ENCODE data around the gene ZNF346.
A peak's percentile ranks its signal among the peaks of the same experiment; 100 is the strongest.

ZNF346 gene

GRCh38 chr5:177084175-177084574, 61.7 kb downstream of the ZNF346 start:
- Histone ChIP-seq H2AFZ (ENCODE audit: low read depth, low read length) (no peak overlapping the region), H3K9me3 (ENCODE audit: low read length) (no peaks in the 10 kb centered on the region), H3K4me1 (ENCODE audit: insufficient read depth, low read length) (no peaks in the 10 kb centered on the region), H3K27me3 (ENCODE audit: insufficient read depth, low read length) (peaks cover 31% of the 10 kb centered on the region), H3K36me3 (ENCODE audit: insufficient read depth, low read length) (no peaks in the 10 kb centered on the region), H3K4me3 (ENCODE audit: low read length) (no peak overlapping the region)

DNA sequence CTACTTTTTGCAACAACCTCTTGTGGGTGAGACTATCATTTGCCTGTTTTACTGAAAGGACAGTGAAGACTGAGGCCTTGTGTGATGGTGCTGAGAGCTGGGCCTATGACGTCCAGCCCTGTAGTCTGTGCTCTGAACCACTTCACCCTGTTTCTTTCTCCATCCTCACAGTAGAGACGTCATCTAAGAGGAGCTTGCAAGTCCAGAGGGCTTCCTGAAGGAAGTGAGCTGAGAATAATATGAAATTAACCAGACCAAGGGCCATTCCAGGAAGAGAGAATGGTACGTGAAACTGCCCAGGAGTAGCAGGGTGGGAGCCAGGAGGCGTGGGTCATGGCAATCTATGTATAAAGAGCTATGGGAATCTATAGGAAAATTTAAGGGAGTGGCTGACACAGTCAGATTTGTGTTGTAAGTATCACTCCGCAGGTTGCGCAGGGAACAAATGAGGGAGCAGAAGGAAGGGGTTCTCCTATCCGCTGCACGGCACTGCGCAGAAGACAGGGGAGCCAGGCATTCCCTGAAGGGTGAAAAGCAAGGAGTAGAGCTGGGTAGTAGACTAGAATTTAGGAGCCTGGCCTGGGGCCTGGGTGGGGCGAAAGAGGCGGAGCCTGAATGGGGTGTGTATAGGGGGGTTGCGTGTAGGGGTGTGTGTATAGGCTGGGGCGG, 63.6 kb downstream of the ZNF346 start:
- H3K36me3 ChIP-seq (ENCODE audit: insufficient read depth, low read length): no peaks in the 10 kb centered on the region
- no peaks in the 10 kb centered on the region for H3K9me3 ChIP-seq (ENCODE audit: low read length)
- H2AFZ ChIP-seq (ENCODE audit: low read depth, low read length): no peak overlapping the region
- peaks cover 50% of the 10 kb centered on the region for H3K27me3 ChIP-seq (ENCODE audit: insufficient read depth, low read length)
- H3K4me1 ChIP-seq (ENCODE audit: insufficient read depth, low read length): no peaks in the 10 kb centered on the region
- no peak overlapping the region for H3K4me3 ChIP-seq (ENCODE audit: low read length)

GRCh38 chr5:177086654-177087397, 64.3 kb downstream of the ZNF346 start, which contains the start of gene FGFR4:
Gene FGFR4 (plus strand): TSS chr5:177086915. CDS start chr5:177089603, 2,688 bp downstream.
- H3K36me3 ChIP-seq (ENCODE audit: insufficient read depth, low read length): no peaks in the 10 kb centered on the region
- no peaks in the 10 kb centered on the region for H3K9me3 ChIP-seq (ENCODE audit: low read length)
- H3K4me1 ChIP-seq (ENCODE audit: insufficient read depth, low read length): no peaks in the 10 kb centered on the region
- H2AFZ ChIP-seq (ENCODE audit: low read depth, low read length): peak within 1 kb of the TSS; percentile 55
- peaks cover 54% of the 10 kb centered on the region for H3K27me3 ChIP-seq (ENCODE audit: insufficient read depth, low read length)
- H3K4me3 ChIP-seq (ENCODE audit: low read length): no peak within 1 kb of the TSS

DNA sequence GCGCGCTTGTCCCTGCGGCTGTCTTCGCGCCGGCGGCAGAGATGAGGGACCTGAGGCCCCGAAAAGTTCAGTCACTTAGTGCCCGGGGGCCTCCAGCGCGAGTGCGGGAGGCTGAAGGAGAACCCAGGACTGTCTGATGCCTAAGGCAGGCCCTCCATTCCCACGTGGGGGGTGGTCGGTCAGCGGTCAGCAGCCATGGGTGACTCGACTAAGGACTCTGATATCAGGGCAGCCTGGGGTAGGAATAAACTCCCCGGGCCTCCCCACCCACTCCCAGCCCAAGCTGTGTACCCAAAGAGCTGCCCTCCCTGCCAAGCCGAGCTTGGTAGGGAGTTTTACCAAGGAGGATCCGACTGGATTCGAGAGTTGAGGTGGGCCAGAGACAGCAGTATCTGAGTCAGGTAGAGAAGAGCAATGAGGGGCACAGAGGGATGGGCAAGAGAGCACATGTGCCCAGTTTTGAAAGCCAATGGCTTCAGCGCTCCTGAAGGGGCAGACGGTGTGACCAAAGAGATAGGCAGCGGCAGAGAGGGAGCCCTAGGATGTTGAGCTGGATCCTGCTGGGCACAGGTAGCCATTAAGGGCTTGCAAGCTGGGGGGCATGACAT, 65.0 kb downstream of the ZNF346 start:
- no peaks in the 10 kb centered on the region for H3K36me3 ChIP-seq (ENCODE audit: insufficient read depth, low read length)
- no peaks in the 10 kb centered on the region for H3K4me1 ChIP-seq (ENCODE audit: insufficient read depth, low read length)
- H3K9me3 ChIP-seq (ENCODE audit: low read length): no peaks in the 10 kb centered on the region
- peak overlapping the region; percentile 55 for H2AFZ ChIP-seq (ENCODE audit: low read depth, low read length)
- H3K27me3 ChIP-seq (ENCODE audit: insufficient read depth, low read length): peaks cover 58% of the 10 kb centered on the region
- no peak overlapping the region for H3K4me3 ChIP-seq (ENCODE audit: low read length)

DNA sequence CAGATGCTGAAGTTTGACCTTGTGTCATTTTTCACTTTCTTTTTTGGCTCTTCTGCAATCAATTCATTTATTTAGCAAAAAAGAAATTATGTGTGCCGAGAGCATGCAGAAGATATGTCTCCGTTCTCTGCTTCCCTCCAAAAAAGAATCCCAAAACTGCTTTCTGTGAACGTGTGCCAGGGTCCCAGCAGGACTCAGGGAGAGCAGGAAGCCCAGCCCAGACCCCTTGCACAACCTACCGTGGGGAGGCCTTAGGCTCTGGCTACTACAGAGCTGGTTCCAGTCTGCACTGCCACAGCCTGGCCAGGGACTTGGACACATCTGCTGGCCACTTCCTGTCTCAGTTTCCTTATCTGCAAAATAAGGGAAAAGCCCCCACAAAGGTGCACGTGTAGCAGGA, 66.6 kb downstream of the ZNF346 start:
- Histone ChIP-seq H3K9me3 (ENCODE audit: low read length) (no peaks in the 10 kb centered on the region), H3K27me3 (ENCODE audit: insufficient read depth, low read length) (peaks cover 58% of the 10 kb centered on the region), H3K4me1 (ENCODE audit: insufficient read depth, low read length) (peaks cover under 1% of the 10 kb centered on the region), H3K36me3 (ENCODE audit: insufficient read depth, low read length) (no peaks in the 10 kb centered on the region), H3K4me3 (ENCODE audit: low read length) (no peak overlapping the region), H2AFZ (ENCODE audit: low read depth, low read length) (no peak overlapping the region)

GRCh38 chr5:177089825-177090641, 67.5 kb downstream of the ZNF346 start:
- Histone ChIP-seq H2AFZ (ENCODE audit: low read depth, low read length) (no peak overlapping the region), H3K9me3 (ENCODE audit: low read length) (no peaks in the 10 kb centered on the region), H3K36me3 (ENCODE audit: insufficient read depth, low read length) (no peaks in the 10 kb centered on the region), H3K4me3 (ENCODE audit: low read length) (no peak overlapping the region), H3K27me3 (ENCODE audit: insufficient read depth, low read length) (peaks cover 58% of the 10 kb centered on the region), H3K4me1 (ENCODE audit: insufficient read depth, low read length) (peaks cover 6% of the 10 kb centered on the region)

GRCh38 chr5:177090813-177091212, 68.3 kb downstream of the ZNF346 start:
- Histone ChIP-seq H3K36me3 (ENCODE audit: insufficient read depth, low read length) (no peaks in the 10 kb centered on the region), H3K27me3 (ENCODE audit: insufficient read depth, low read length) (peaks cover 50% of the 10 kb centered on the region), H3K4me1 (ENCODE audit: insufficient read depth, low read length) (peaks cover 6% of the 10 kb centered on the region), H3K4me3 (ENCODE audit: low read length) (no peak overlapping the region), H3K9me3 (ENCODE audit: low read length) (no peaks in the 10 kb centered on the region), H2AFZ (ENCODE audit: low read depth, low read length) (no peak overlapping the region)

GRCh38 chr5:177091232-177091631, 68.7 kb downstream of the ZNF346 start:
- H3K9me3 ChIP-seq (ENCODE audit: low read length): no peaks in the 10 kb centered on the region
- H3K36me3 ChIP-seq (ENCODE audit: insufficient read depth, low read length): no peaks in the 10 kb centered on the region
- peaks cover 48% of the 10 kb centered on the region for H3K27me3 ChIP-seq (ENCODE audit: insufficient read depth, low read length)
- no peak overlapping the region for H3K4me3 ChIP-seq (ENCODE audit: low read length)
- H3K4me1 ChIP-seq (ENCODE audit: insufficient read depth, low read length): peaks cover 6% of the 10 kb centered on the region
- no peak overlapping the region for H2AFZ ChIP-seq (ENCODE audit: low read depth, low read length)

DNA sequence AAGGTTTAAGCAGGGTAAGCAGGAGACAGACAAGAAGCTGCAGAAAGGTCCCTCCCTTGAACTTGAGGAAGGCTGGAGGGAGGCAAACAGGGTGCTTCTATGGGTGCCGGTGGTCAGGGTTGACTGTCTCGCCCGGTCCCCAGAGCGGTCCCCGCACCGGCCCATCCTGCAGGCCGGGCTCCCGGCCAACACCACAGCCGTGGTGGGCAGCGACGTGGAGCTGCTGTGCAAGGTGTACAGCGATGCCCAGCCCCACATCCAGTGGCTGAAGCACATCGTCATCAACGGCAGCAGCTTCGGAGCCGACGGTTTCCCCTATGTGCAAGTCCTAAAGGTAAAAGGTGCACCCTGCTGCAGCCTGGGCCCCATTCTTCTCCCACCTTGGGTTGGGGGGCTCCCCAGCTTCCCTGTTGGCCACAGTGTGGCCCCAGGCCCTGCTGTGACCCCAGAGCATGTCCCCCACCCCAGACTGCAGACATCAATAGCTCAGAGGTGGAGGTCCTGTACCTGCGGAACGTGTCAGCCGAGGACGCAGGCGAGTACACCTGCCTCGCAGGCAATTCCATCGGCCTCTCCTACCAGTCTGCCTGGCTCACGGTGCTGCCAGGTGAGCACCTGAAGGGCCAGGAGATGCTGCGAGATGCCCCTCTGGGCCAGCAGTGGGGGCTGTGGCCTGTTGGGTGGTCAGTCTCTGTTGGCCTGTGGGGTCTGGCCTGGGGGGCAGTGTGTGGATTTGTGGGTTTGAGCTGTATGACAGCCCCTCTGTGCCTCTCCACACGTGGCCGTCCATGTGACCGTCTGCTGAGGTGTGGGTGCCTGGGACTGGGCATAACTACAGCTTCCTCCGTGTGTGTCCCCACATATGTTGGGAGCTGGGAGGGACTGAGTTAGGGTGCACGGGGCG, 69.9 kb downstream of the ZNF346 start:
- no peak overlapping the region for H2AFZ ChIP-seq (ENCODE audit: low read depth, low read length)
- H3K36me3 ChIP-seq (ENCODE audit: insufficient read depth, low read length): no peaks in the 10 kb centered on the region
- H3K4me1 ChIP-seq (ENCODE audit: insufficient read depth, low read length): peaks cover 6% of the 10 kb centered on the region

GRCh38 chr5:177093082-177093712, 70.7 kb downstream of the ZNF346 start:
- H3K36me3 ChIP-seq (ENCODE audit: insufficient read depth, low read length): no peaks in the 10 kb centered on the region
- no peak overlapping the region for H3K4me3 ChIP-seq (ENCODE audit: low read length)
- H3K9me3 ChIP-seq (ENCODE audit: low read length): no peaks in the 10 kb centered on the region
- peaks cover 36% of the 10 kb centered on the region for H3K27me3 ChIP-seq (ENCODE audit: insufficient read depth, low read length)
- H3K4me1 ChIP-seq (ENCODE audit: insufficient read depth, low read length): peaks cover 6% of the 10 kb centered on the region
- H2AFZ ChIP-seq (ENCODE audit: low read depth, low read length): no peak overlapping the region

More for the DNA sequence above, 69.9 kb downstream of the ZNF346 start:
- H3K9me3 ChIP-seq (ENCODE audit: low read length): no peaks in the 10 kb centered on the region
- H3K27me3 ChIP-seq (ENCODE audit: insufficient read depth, low read length): peaks cover 40% of the 10 kb centered on the region
- H3K4me3 ChIP-seq (ENCODE audit: low read length): no peak overlapping the region

DNA sequence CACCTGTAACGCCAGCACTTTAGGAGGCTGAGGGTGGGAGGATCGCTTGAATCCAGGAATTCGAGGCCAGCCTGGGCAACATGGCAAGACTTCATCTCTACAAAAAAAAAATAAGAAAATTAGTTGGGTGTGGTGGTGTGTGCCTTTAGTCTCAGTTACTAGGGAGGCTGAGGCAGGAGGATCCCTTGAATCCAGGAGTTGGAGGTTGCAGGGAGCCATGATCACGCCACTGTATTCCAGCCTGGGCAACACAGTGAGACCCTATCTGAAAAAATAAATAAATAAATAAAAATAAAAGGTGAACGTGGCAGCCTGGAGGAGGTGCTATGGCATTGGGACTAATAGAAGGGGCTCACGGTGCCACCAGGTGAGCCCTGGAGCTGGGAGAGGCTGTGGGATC, 71.3 kb downstream of the ZNF346 start:
- H3K9me3 ChIP-seq (ENCODE audit: low read length): no peaks in the 10 kb centered on the region
- H3K4me1 ChIP-seq (ENCODE audit: insufficient read depth, low read length): peaks cover 6% of the 10 kb centered on the region
- H3K27me3 ChIP-seq (ENCODE audit: insufficient read depth, low read length): peaks cover 30% of the 10 kb centered on the region
- H3K4me3 ChIP-seq (ENCODE audit: low read length): no peak overlapping the region
- no peaks in the 10 kb centered on the region for H3K36me3 ChIP-seq (ENCODE audit: insufficient read depth, low read length)
- H2AFZ ChIP-seq (ENCODE audit: low read depth, low read length): no peak overlapping the region

All from neuron (in vitro differentiated cells).